NOMO-1 (cell line): ENCODE data around the gene KMO.
A peak's percentile ranks its signal among the peaks of the same experiment; 100 is the strongest.

ENCODE experiments used
- DNase-seq, 2 experiments: peaks; one replicate each; lab custom pipeline; 2025; ENCODE audit not compliant: unreplicated experiment in 2 of 2; lab: John Stamatoyannopoulos, UW

Gene KMO

GRCh38 chr1:241622669-241623068, 90.5 kb downstream of the KMO start:
- no peak for DNase-seq

GRCh38 chr1:241624935-241625334, 92.8 kb downstream of the KMO start:
- DNase-seq, result no peak

- DNase-seq, result peak; percentile 5 to 56
These were observed 95.5 kb downstream of the KMO start for GRCh38 chr1:241627453-241628259.

GRCh38 chr1:241630005-241630404, 97.8 kb downstream of the KMO start:
- DNase-seq, result no peak

GRCh38 chr1:241630476-241630875, 98.3 kb downstream of the KMO start:
- DNase-seq, result no peak

- no peak for DNase-seq
These were observed 98.7 kb downstream of the KMO start for GRCh38 chr1:241630899-241631298.

GRCh38 chr1:241631674-241632073, 99.5 kb downstream of the KMO start:
- no peak for DNase-seq

- DNase-seq, result no peak
These were observed 100.8 kb downstream of the KMO start for GRCh38 chr1:241632987-241633386.

- DNase-seq, result no peak
These were observed 103.5 kb downstream of the KMO start for GRCh38 chr1:241635556-241636152.

GRCh38 chr1:241636291-241636690, 104.1 kb downstream of the KMO start:
- DNase-seq, result no peak

- no peak for DNase-seq
These were observed 104.9 kb downstream of the KMO start for GRCh38 chr1:241637046-241637590.

- peak in 1 of 2 experiments; percentile 61 for DNase-seq
These were observed 105.4 kb downstream of the KMO start for GRCh38 chr1:241637604-241638003.

GRCh38 chr1:241638099-241638682, 106.0 kb downstream of the KMO start:
- DNase-seq, result no peak

GRCh38 chr1:241638909-241639622, 106.9 kb downstream of the KMO start:
- DNase-seq, result no peak

- DNase-seq, result peak; percentile 23 to 51
These were observed 107.5 kb downstream of the KMO start for GRCh38 chr1:241639623-241640148.

- DNase-seq, result peak; percentile 72 to 89
These were observed 108.1 kb downstream of the KMO start, which contains the start of the genes CHML and OPN3 for GRCh38 chr1:241640149-241640866. TSS of gene CHML (minus strand) at chr1:241640369. CDS start at chr1:241635766, 4,603 bp downstream. TSS of gene OPN3 (minus strand) at chr1:241640369. CDS start at chr1:241640254, 115 bp downstream.

- DNase-seq, result peak; percentile 63 to 78
These were observed 108.9 kb downstream of the KMO start for GRCh38 chr1:241640867-241641622.

- no peak for DNase-seq
These were observed 109.8 kb downstream of the KMO start for GRCh38 chr1:241641773-241642592.
